Measurements from ENCODE around the gene KLF15. TPM values are rescaled to one million over a fixed set of nuclear protein-coding genes. Genes with fewer than 3 reads are reported as not detected.
"Not testable (repeated sequence)": the region's sequence is repeated elsewhere in the genome, so short reads cannot be mapped to it uniquely, and the experiment has no call there.

The KLF15 gene
- total and polyA plus RNA-seq, 4 donors: 7.9 to 26.9 (median 21.0) TPM

- not testable (repeated sequence) for H3K27ac ChIP-seq (ENCODE audit: low read depth, low read length); H3K27me3 ChIP-seq (ENCODE audit: control insufficient read depth, insufficient read depth, low read length); H3K9me3 ChIP-seq (ENCODE audit: control insufficient read depth, insufficient read depth, low read length); H3K4me3 ChIP-seq (ENCODE audit: low read depth, low read length); DNase-seq (ENCODE audit: low read depth in 4 of 6, low spot score in 6 of 6); H3K4me1 ChIP-seq (ENCODE audit: control insufficient read depth, insufficient read depth, low read length); H3K36me3 ChIP-seq (ENCODE audit: control insufficient read depth, insufficient read depth, low read length)
- WGBS (ENCODE audit: insufficient coverage): 64% methylated on average over 13 of the region's 15 CpGs
These were observed 25.3 kb downstream of the KLF15 start for GRCh38 chr3:126331812-126332336.

- H3K36me3 ChIP-seq (ENCODE audit: control insufficient read depth, insufficient read depth, low read length): no peaks in the 10 kb centered on the region
- no peaks in the 10 kb centered on the region for H3K27me3 ChIP-seq (ENCODE audit: control insufficient read depth, insufficient read depth, low read length)
- 69% methylated on average over 4 of the region's 7 CpGs for WGBS (ENCODE audit: insufficient coverage)
- H3K27ac ChIP-seq (ENCODE audit: low read depth, low read length): no peak overlapping the region
- no peak overlapping the region for H3K4me3 ChIP-seq (ENCODE audit: low read depth, low read length)
- H3K9me3 ChIP-seq (ENCODE audit: control insufficient read depth, insufficient read depth, low read length): peaks cover 8% of the 10 kb centered on the region
- no peak for DNase-seq (ENCODE audit: low read depth in 4 of 6, low spot score in 6 of 6)
- H3K4me1 ChIP-seq (ENCODE audit: control insufficient read depth, insufficient read depth, low read length): no peaks in the 10 kb centered on the region
These were observed 27.1 kb downstream of the KLF15 start for GRCh38 chr3:126329927-126330725.

- H3K27me3 ChIP-seq (ENCODE audit: control insufficient read depth, insufficient read depth, low read length): no peaks in the 10 kb centered on the region
- no peak overlapping the region for H3K4me3 ChIP-seq (ENCODE audit: low read depth, low read length)
- H3K9me3 ChIP-seq (ENCODE audit: control insufficient read depth, insufficient read depth, low read length): peaks cover 8% of the 10 kb centered on the region
- 83% methylated on average over 1 of the region's 4 CpGs for WGBS (ENCODE audit: insufficient coverage)
- H3K4me1 ChIP-seq (ENCODE audit: control insufficient read depth, insufficient read depth, low read length): no peaks in the 10 kb centered on the region
- no peak overlapping the region for H3K27ac ChIP-seq (ENCODE audit: low read depth, low read length)
- no peak for DNase-seq (ENCODE audit: low read depth in 4 of 6, low spot score in 6 of 6)
- H3K36me3 ChIP-seq (ENCODE audit: control insufficient read depth, insufficient read depth, low read length): no peaks in the 10 kb centered on the region
These were observed 30.6 kb downstream of the KLF15 start for GRCh38 chr3:126326629-126327028.

- no peak for DNase-seq (ENCODE audit: low read depth in 4 of 6, low spot score in 6 of 6)
- Histone ChIP-seq H3K36me3 (ENCODE audit: control insufficient read depth, insufficient read depth, low read length) (no peaks in the 10 kb centered on the region), H3K9me3 (ENCODE audit: control insufficient read depth, insufficient read depth, low read length) (no peaks in the 10 kb centered on the region), H3K27ac (ENCODE audit: low read depth, low read length) (no peak overlapping the region), H3K4me3 (ENCODE audit: low read depth, low read length) (no peak overlapping the region), H3K4me1 (ENCODE audit: control insufficient read depth, insufficient read depth, low read length) (no peaks in the 10 kb centered on the region), H3K27me3 (ENCODE audit: control insufficient read depth, insufficient read depth, low read length) (no peaks in the 10 kb centered on the region)
- WGBS (ENCODE audit: insufficient coverage): 80% methylated on average over 7 of the region's 9 CpGs
These were observed 34.8 kb downstream of the KLF15 start for GRCh38 chr3:126322181-126322967.

- Histone ChIP-seq H3K4me3 (ENCODE audit: low read depth, low read length) (no peak overlapping the region), H3K36me3 (ENCODE audit: control insufficient read depth, insufficient read depth, low read length) (no peaks in the 10 kb centered on the region), H3K4me1 (ENCODE audit: control insufficient read depth, insufficient read depth, low read length) (peaks cover 2% of the 10 kb centered on the region), H3K27ac (ENCODE audit: low read depth, low read length) (no peak overlapping the region), H3K9me3 (ENCODE audit: control insufficient read depth, insufficient read depth, low read length) (no peaks in the 10 kb centered on the region), H3K27me3 (ENCODE audit: control insufficient read depth, insufficient read depth, low read length) (no peaks in the 10 kb centered on the region)
- 73% methylated on average over 9 of the region's 9 CpGs for WGBS (ENCODE audit: insufficient coverage)
- DNase-seq (ENCODE audit: low read depth in 4 of 6, low spot score in 6 of 6): no peak
These were observed 35.7 kb downstream of the KLF15 start for GRCh38 chr3:126321490-126321889.

- Histone ChIP-seq H3K4me3 (ENCODE audit: low read depth, low read length) (no peak overlapping the region), H3K36me3 (ENCODE audit: control insufficient read depth, insufficient read depth, low read length) (no peaks in the 10 kb centered on the region), H3K27ac (ENCODE audit: low read depth, low read length) (no peak overlapping the region), H3K9me3 (ENCODE audit: control insufficient read depth, insufficient read depth, low read length) (no peaks in the 10 kb centered on the region), H3K27me3 (ENCODE audit: control insufficient read depth, insufficient read depth, low read length) (no peaks in the 10 kb centered on the region), H3K4me1 (ENCODE audit: control insufficient read depth, insufficient read depth, low read length) (peaks cover 9% of the 10 kb centered on the region)
- no peak for DNase-seq (ENCODE audit: low read depth in 4 of 6, low spot score in 6 of 6)
- 93% methylated on average over 6 of the region's 7 CpGs for WGBS (ENCODE audit: insufficient coverage)
These were observed 36.5 kb downstream of the KLF15 start for GRCh38 chr3:126320517-126321293.

- H3K4me3 ChIP-seq (ENCODE audit: low read depth, low read length): no peak overlapping the region
- WGBS (ENCODE audit: insufficient coverage): 76% methylated on average over 5 of the region's 6 CpGs
- no peak overlapping the region for H3K27ac ChIP-seq (ENCODE audit: low read depth, low read length)
- no peaks in the 10 kb centered on the region for H3K9me3 ChIP-seq (ENCODE audit: control insufficient read depth, insufficient read depth, low read length)
- no peaks in the 10 kb centered on the region for H3K27me3 ChIP-seq (ENCODE audit: control insufficient read depth, insufficient read depth, low read length)
- DNase-seq (ENCODE audit: low read depth in 4 of 6, low spot score in 6 of 6): no peak
- H3K4me1 ChIP-seq (ENCODE audit: control insufficient read depth, insufficient read depth, low read length): peaks cover 13% of the 10 kb centered on the region
- H3K36me3 ChIP-seq (ENCODE audit: control insufficient read depth, insufficient read depth, low read length): no peaks in the 10 kb centered on the region
These were observed 37.4 kb downstream of the KLF15 start for GRCh38 chr3:126319701-126320295.

DNA sequence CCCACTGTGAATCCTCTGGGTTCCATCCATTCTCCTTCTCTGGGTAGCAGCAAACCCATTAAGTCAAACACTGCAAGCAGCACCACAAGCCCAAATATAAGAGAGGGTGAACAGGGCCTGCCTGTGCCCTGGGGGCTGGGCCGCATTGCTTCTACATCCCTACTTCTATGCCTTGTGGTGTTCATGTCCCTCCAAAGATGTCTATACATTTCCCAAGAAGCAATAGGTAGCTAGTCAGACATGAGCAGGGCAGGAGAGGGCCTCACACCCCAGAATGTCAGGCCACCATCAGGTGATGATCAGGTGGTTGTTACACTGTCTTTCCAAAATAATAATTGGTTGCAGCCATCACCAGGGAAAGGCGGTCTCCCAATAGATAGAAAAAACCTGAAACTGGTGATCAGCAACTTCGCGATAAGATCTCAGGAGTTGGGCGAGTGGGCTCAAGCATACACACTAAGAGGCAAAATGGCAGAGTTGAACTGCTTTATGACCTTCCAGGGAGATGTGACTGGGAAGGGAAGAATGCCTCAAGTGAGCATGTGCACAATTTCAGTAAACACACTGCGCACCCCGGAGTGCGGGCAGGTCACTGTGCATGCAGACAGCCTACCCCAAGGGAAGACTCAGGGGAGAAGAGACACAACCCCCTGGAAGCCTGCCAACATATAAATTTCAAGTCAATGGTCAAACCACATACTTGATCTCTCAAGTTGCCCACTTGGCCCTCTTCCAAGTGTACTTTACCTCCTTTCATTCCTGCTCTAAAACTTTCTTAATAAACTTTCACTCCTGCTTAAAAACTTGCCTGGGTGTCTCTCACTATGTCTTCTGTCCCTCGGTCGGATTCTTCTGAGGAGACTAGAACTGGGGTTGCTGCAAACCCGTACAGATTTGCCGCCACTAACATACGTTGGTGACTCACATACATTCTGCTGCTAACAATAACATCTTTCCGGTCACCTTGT is 39.9 kb downstream of the KLF15 start:
- no peak overlapping the region for H3K27ac ChIP-seq (ENCODE audit: low read depth, low read length)

More for the DNA sequence above, 39.9 kb downstream of the KLF15 start:
- Histone ChIP-seq H3K4me1 (ENCODE audit: control insufficient read depth, insufficient read depth, low read length) (peaks cover 13% of the 10 kb centered on the region), H3K27me3 (ENCODE audit: control insufficient read depth, insufficient read depth, low read length) (no peaks in the 10 kb centered on the region), H3K36me3 (ENCODE audit: control insufficient read depth, insufficient read depth, low read length) (no peaks in the 10 kb centered on the region), H3K9me3 (ENCODE audit: control insufficient read depth, insufficient read depth, low read length) (no peaks in the 10 kb centered on the region), H3K4me3 (ENCODE audit: low read depth, low read length) (no peak overlapping the region)
- DNase-seq (ENCODE audit: low read depth in 4 of 6, low spot score in 6 of 6): no peak
- 96% methylated on average over 12 of the region's 14 CpGs for WGBS (ENCODE audit: insufficient coverage)

Measured in spinal cord (tissue), 10 donors.